ENCODE results near the gene FAM216B. TPM values are rescaled to one million over a fixed set of nuclear protein-coding genes. Genes with fewer than 3 reads are reported as not detected.

The FAM216B gene
- total RNA-seq, 1 experiment from 2014 or later: not detected

- no peak overlapping the region for H2AK5ac ChIP-seq (ENCODE audit: insufficient read length, low read length)
- no peak overlapping the region for H4K8ac ChIP-seq (replicated peaks; ENCODE audit: insufficient read length, low read depth, low read length)
- H3K36me3 Mint-ChIP-seq (ENCODE audit: insufficient read depth in 1 of 3, low read depth in 3 of 3): peaks cover 0 to 3% (median 0%) of the 10 kb centered on the region in 3 experiments; a peak in 2 of 7 replicates
- H2BK120ac ChIP-seq (ENCODE audit: low read depth, low read length, poor library complexity, severe bottlenecking): no peak overlapping the region
- H3K4me2 ChIP-seq (ENCODE audit: insufficient read depth, insufficient read length, low read length): no peak overlapping the region
- no peaks in the 10 kb centered on the region for H3K9me3 ChIP-seq (ENCODE audit: control insufficient read depth, low read depth, low read length)
- H2AFZ ChIP-seq (ENCODE audit: low read length): no peak overlapping the region
- no peak overlapping the region for H4K91ac ChIP-seq (ENCODE audit: insufficient read length, low read depth, low read length)
- H2BK20ac ChIP-seq (ENCODE audit: low read depth, low read length, poor library complexity, severe bottlenecking): no peak overlapping the region
- no peak overlapping the region for H4K5ac ChIP-seq (ENCODE audit: insufficient read length, low read depth, low read length)
- 0 out of 7 replicates have a peak overlapping the region, but pooled peaks of 1 of the 3 experiments have one; percentile 7 for H3K27ac Mint-ChIP-seq
- H2BK12ac ChIP-seq (ENCODE audit: insufficient read length, low read depth, low read length): no peak overlapping the region
- no peaks in the 10 kb centered on the region for H3K23me2 ChIP-seq (ENCODE audit: insufficient read length, low read depth, low read length, poor library complexity, severe bottlenecking)
- no peak overlapping the region for H3K14ac ChIP-seq (ENCODE audit: insufficient read depth, low read length)
- no peak for TF ChIP-seq CTCF (conservative IDR thresholded peaks at IDR 0.05)
- no peak overlapping the region for H3K18ac ChIP-seq (ENCODE audit: insufficient read length, low read depth, low read length)
- no peak overlapping the region for H2BK15ac ChIP-seq (ENCODE audit: low read depth, low read length)
- no peak overlapping the region for H3K56ac ChIP-seq (ENCODE audit: insufficient read length, low read depth, low read length)
- H3K4ac ChIP-seq (ENCODE audit: low read depth, low read length): no peak overlapping the region
- no peak overlapping the region for H3K4me3 Mint-ChIP-seq
- no peak overlapping the region for H3K9ac ChIP-seq (ENCODE audit: extremely low read depth, insufficient read length, low read length)
- H3K4me1 Mint-ChIP-seq: 0 out of 4 replicates have a peak, but pooled peaks cover 0 to 2% of the 10 kb centered on the region in 2 experiments
- H3K4me1 ChIP-seq (ENCODE audit: insufficient read depth, low read length): no peaks in the 10 kb centered on the region; the same call in 1 of the 2 replicates
- no CpG with 5 or more reads among the region's 4 CpGs for WGBS (ENCODE audit: extremely low coverage, insufficient read length, low lambda C conversion rate)
- no peaks in the 10 kb centered on the region for H3K27me3 ChIP-seq (ENCODE audit: insufficient read depth, low read length)
- no peaks in the 10 kb centered on the region for H3K27me3 Mint-ChIP-seq (ENCODE audit: low read depth)
- H3K9me3 Mint-ChIP-seq: no peaks in the 10 kb centered on the region; a peak in 1 of 5 replicates
- no peaks in the 10 kb centered on the region for H3K79me2 ChIP-seq (ENCODE audit: insufficient read depth, low read length)
- H3K27ac ChIP-seq (ENCODE audit: insufficient read length, low read depth, low read length): no peak overlapping the region
- H3K79me1 ChIP-seq (ENCODE audit: insufficient read depth, low read depth, low read length, poor library complexity, severe bottlenecking): no peaks in the 10 kb centered on the region
- H2BK5ac ChIP-seq (ENCODE audit: insufficient read length, low read length): no peak overlapping the region
- no peaks in the 10 kb centered on the region for H4K20me1 ChIP-seq (ENCODE audit: control insufficient read depth, insufficient read depth, insufficient read length)
- H3T11ph ChIP-seq (ENCODE audit: low read length): no peak overlapping the region
- no peak overlapping the region for H3K23ac ChIP-seq (ENCODE audit: insufficient read length, low read depth, low read length)
- no peak for DNase-seq
These were observed 7.2 kb downstream of the FAM216B start for GRCh38 chr13:42788601-42789000.

Data from H9 (cell line).